Adipocyte (in vitro differentiated cells): ENCODE data around the gene PTCD1.
"Not testable (repeated sequence)": the region's sequence is repeated elsewhere in the genome, so short reads cannot be mapped to it uniquely, and the experiment has no call there.

Source experiments
- DNase-seq: peaks from one replicate; pipeline ENCODE4 v3.0.0-alpha.2; 2015; ENCODE audit warnings: low read depth
- H3K27me3 ChIP-seq: replicated peaks from 2 replicates; pipeline ENCODE4 v1.7.0; 2013; ENCODE audit warnings: mild to moderate bottlenecking, low read length, moderate library complexity; ENCODE audit not compliant: control insufficient read depth, insufficient read depth
- H3K36me3 ChIP-seq: 2 replicates; pipeline ENCODE4 v1.7.0; 2013; ENCODE audit warnings: low read length, mild to moderate bottlenecking, moderate library complexity; ENCODE audit not compliant: control insufficient read depth, insufficient read depth, severe bottlenecking
- H3K4me1 ChIP-seq: 2 replicates; pipeline ENCODE4 v1.7.0; 2013; ENCODE audit warnings: mild to moderate bottlenecking, low read length, moderate library complexity; ENCODE audit not compliant: control insufficient read depth, insufficient read depth
- H3K4me3 ChIP-seq: 2 replicates; pipeline ENCODE4 v1.7.0; 2013; ENCODE audit warnings: mild to moderate bottlenecking, low read length, moderate library complexity
- H3K9ac ChIP-seq: 2 replicates; pipeline ENCODE4 v1.7.0; 2013; ENCODE audit warnings: mild to moderate bottlenecking, low read length, moderate library complexity
- H3K9me3 ChIP-seq: 2 replicates; pipeline ENCODE4 v1.7.0; 2013; ENCODE audit warnings: mild to moderate bottlenecking, low read length, moderate library complexity; ENCODE audit not compliant: control insufficient read depth

The PTCD1 gene

DNA sequence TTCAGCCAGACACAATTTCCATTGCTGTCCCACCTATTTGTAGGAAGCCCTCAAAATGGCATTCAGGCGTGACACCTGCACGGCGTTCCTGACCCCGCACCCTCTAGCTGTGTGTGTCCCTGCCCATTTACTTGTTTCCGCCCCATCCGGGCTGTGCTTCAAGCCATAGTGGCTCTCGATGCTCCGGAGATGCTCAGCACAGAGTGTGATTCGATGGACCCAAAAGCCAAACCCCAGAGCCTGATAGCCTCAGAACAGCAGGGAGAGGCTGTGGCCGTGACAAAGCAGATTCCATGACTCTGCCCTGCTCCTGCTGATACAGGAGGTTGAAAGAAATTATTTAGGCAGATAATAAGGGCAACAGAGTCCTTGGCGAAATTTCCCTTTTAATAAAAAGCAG, 16.4 kb downstream of the PTCD1 start:
- Histone ChIP-seq H3K36me3 (peaks cover 74% of the 10 kb centered on the region), H3K27me3 (no peaks in the 10 kb centered on the region), H3K9me3 (no peaks in the 10 kb centered on the region), H3K4me3 (no peak overlapping the region), H3K4me1 (no peaks in the 10 kb centered on the region), H3K9ac (no peak overlapping the region)
- no peak for DNase-seq

DNA sequence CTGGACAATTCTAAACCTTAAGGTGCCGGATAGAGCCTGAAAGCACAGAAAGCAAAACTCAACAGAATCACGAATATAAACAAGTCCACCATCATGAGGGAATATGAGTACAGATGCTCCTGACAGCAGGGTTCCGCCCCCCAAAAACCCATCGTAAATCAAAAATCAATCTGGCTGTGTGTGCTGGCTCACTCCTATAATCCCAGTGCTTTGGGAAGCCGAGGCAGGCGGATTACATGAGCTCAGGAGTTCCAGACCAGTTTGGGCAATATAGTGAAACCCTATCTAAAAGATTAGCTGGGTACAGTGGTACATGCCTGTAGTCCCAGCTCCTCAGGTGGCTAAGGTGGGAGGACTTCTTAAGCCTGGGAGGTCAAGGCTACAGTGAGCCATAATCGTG, 17.6 kb downstream of the PTCD1 start:
- Histone ChIP-seq H3K4me3 (no peak overlapping the region), H3K4me1 (no peaks in the 10 kb centered on the region), H3K36me3 (peaks cover 86% of the 10 kb centered on the region), H3K9ac (no peak overlapping the region), H3K27me3 (no peaks in the 10 kb centered on the region), H3K9me3 (no peaks in the 10 kb centered on the region)
- no peak for DNase-seq

GRCh38 chr7:99420213-99420612, 18.4 kb downstream of the PTCD1 start:
- H3K9ac ChIP-seq: no peak overlapping the region
- H3K4me1 ChIP-seq: no peaks in the 10 kb centered on the region
- no peak for DNase-seq
- H3K4me3 ChIP-seq: no peak overlapping the region
- no peaks in the 10 kb centered on the region for H3K27me3 ChIP-seq
- no peaks in the 10 kb centered on the region for H3K9me3 ChIP-seq
- H3K36me3 ChIP-seq: peaks cover 83% of the 10 kb centered on the region

GRCh38 chr7:99419323-99420021, 19.1 kb downstream of the PTCD1 start:
- peaks cover 83% of the 10 kb centered on the region for H3K36me3 ChIP-seq

DNA sequence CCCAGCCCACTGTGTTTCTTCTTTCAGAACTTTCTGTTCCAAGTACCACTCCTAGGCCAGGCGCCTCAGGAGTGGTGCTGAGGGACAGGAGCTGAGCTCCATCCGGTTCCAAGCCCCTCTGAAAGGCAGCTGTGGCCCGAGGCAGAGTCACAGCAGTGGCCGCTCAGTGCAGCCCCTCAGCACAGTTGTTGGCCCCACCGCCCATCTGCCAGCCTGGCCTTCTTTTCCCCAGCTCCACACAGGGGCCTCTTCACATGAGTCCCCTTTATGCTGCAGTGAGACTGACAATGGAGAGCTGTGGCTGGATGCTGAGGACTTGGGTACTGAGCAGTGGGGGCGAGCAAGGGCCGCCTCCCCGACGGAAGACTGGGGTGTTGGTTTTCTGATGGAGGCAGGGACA, 20.3 kb downstream of the PTCD1 start:
- no peak for DNase-seq
- no peaks in the 10 kb centered on the region for H3K9me3 ChIP-seq
- no peak overlapping the region for H3K4me3 ChIP-seq
- no peaks in the 10 kb centered on the region for H3K27me3 ChIP-seq
- H3K36me3 ChIP-seq: peaks cover 83% of the 10 kb centered on the region
- no peak overlapping the region for H3K9ac ChIP-seq
- no peaks in the 10 kb centered on the region for H3K4me1 ChIP-seq

More at GRCh38 chr7:99419323-99420021, 19.1 kb downstream of the PTCD1 start:
- DNase-seq: no peak
- H3K9ac ChIP-seq: no peak overlapping the region
- H3K27me3 ChIP-seq: no peaks in the 10 kb centered on the region
- no peaks in the 10 kb centered on the region for H3K9me3 ChIP-seq
- H3K4me1 ChIP-seq: no peaks in the 10 kb centered on the region
- H3K4me3 ChIP-seq: no peak overlapping the region

- peaks cover 94% of the 10 kb centered on the region for H3K36me3 ChIP-seq
Measured at GRCh38 chr7:99415513-99416127, 23.0 kb downstream of the PTCD1 start.

GRCh38 chr7:99410635-99411034, 28.0 kb downstream of the PTCD1 start:
- Histone ChIP-seq H3K4me3 (peak overlapping the region; percentile 100), H3K9ac (peak overlapping the region; percentile 99), H3K27me3 (no peaks in the 10 kb centered on the region), H3K9me3 (no peaks in the 10 kb centered on the region), H3K36me3 (peaks cover 49% of the 10 kb centered on the region), H3K4me1 (peaks cover 28% of the 10 kb centered on the region)
- no peak for DNase-seq

More at GRCh38 chr7:99415513-99416127, 23.0 kb downstream of the PTCD1 start:
- not testable (repeated sequence) for H3K27me3 ChIP-seq, H3K9me3 ChIP-seq, H3K9ac ChIP-seq, H3K4me1 ChIP-seq, H3K4me3 ChIP-seq
- peak; percentile 63 for DNase-seq

DNA sequence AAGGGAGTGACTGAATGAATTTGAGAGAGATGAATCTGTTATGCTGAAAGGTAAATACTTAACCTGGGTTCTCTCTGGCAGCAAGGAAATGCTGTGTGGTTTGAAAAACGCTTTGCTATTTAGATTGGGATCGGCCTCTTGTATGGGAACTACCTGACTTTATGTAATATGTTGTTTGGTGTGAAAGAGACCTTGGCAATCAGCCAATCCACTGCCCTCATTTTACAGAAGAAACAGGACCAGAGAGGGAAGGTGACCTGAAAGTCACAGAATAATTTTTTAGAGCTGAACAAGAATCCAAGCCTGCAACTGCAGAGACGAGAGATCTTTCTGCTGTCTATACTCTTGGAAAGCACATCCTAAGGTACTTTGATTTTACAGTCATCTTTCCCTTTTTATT, 28.8 kb downstream of the PTCD1 start:
- H3K27me3 ChIP-seq: no peaks in the 10 kb centered on the region
- peak overlapping the region; percentile 100 for H3K4me3 ChIP-seq
- H3K9ac ChIP-seq: peak overlapping the region; percentile 99
- peak; percentile 8 for DNase-seq
- peaks cover 44% of the 10 kb centered on the region for H3K36me3 ChIP-seq
- H3K4me1 ChIP-seq: peaks cover 31% of the 10 kb centered on the region
- H3K9me3 ChIP-seq: no peaks in the 10 kb centered on the region

- peaks cover 38% of the 10 kb centered on the region for H3K4me1 ChIP-seq
- no peaks in the 10 kb centered on the region for H3K27me3 ChIP-seq
- peaks cover 38% of the 10 kb centered on the region for H3K36me3 ChIP-seq
- peak overlapping the region; percentile 99 for H3K9ac ChIP-seq
- peak; percentile 50 for DNase-seq
- H3K9me3 ChIP-seq: no peaks in the 10 kb centered on the region
- H3K4me3 ChIP-seq: peak overlapping the region; percentile 100
Measured at GRCh38 chr7:99409192-99409572, 29.4 kb downstream of the PTCD1 start.

GRCh38 chr7:99408379-99409191, 30.0 kb downstream of the PTCD1 start, which contains the start of the genes BUD31 and PDAP1:
Gene BUD31, plus strand, starts transcription at chr7:99408969. Its CDS starts 2,124 bp downstream, at chr7:99411093.
Gene PDAP1, minus strand, starts transcription at chr7:99408597. Its CDS starts 49 bp downstream, at chr7:99408548.
- Histone ChIP-seq H3K9ac (peak within 1 kb of the TSS; percentile 99), H3K9me3 (no peaks in the 10 kb centered on the region), H3K4me1 (peaks cover 41% of the 10 kb centered on the region), H3K27me3 (no peaks in the 10 kb centered on the region), H3K36me3 (peaks cover 38% of the 10 kb centered on the region), H3K4me3 (peak within 1 kb of the TSS; percentile 100)
- peak; percentile 94 for DNase-seq

GRCh38 chr7:99407872-99408378, 30.7 kb downstream of the PTCD1 start:
- Histone ChIP-seq H3K9ac (peak overlapping the region; percentile 99), H3K27me3 (no peaks in the 10 kb centered on the region), H3K9me3 (no peaks in the 10 kb centered on the region), H3K4me3 (peak overlapping the region; percentile 100), H3K4me1 (peaks cover 41% of the 10 kb centered on the region), H3K36me3 (peaks cover 38% of the 10 kb centered on the region)
- peak; percentile 94 for DNase-seq
